Stomach smooth muscle (tissue), 2 donors: ENCODE data around the gene NEK4.
A peak's percentile ranks its signal among the peaks of the same experiment; 100 is the strongest.
"Not testable (repeated sequence)": the region's sequence is repeated elsewhere in the genome, so short reads cannot be mapped to it uniquely, and the experiment has no call there.

Experiments used
- H3K27ac ChIP-seq: one replicate; pipeline ENCODE4 v1.7.0; 2013; ENCODE audit warnings: mild to moderate bottlenecking, low read length, inconsistent platforms
- H3K27me3 ChIP-seq, 2 donors: one replicate each; pipeline ENCODE4 v1.7.0; 2013; ENCODE audit warnings: low read length in 2 of 2; ENCODE audit not compliant: insufficient read depth in 2 of 2, control insufficient read depth in 1 of 2
- H3K36me3 ChIP-seq, 2 donors: one replicate each; pipeline ENCODE4 v1.7.0; 2013; ENCODE audit warnings: low read length in 2 of 2; ENCODE audit not compliant: control insufficient read depth in 2 of 2, insufficient read depth in 2 of 2
- H3K4me1 ChIP-seq: one replicate; pipeline ENCODE4 v1.7.0; 2013; ENCODE audit warnings: low read length; ENCODE audit not compliant: control insufficient read depth, insufficient read depth
- H3K4me3 ChIP-seq, 2 donors: one replicate each; pipeline ENCODE4 v1.7.0; 2013; ENCODE audit warnings: low read length in 2 of 2
- H3K9ac ChIP-seq, 2 donors: one replicate each; pipeline ENCODE4 v1.7.0; 2013; ENCODE audit warnings: low read length in 2 of 2, mild to moderate bottlenecking in 1 of 2
- H3K9me3 ChIP-seq, 2 donors: one replicate each; pipeline ENCODE4 v1.7.0; 2013; ENCODE audit warnings: low read length in 2 of 2; ENCODE audit not compliant: control insufficient read depth in 2 of 2
- donor health status: healthy.
- donor health status: Pancreatic carcinoma.

The NEK4 gene

GRCh38 chr3:52681596-52681995 lies 89.1 kb downstream of the NEK4 start:
- Histone ChIP-seq H3K9me3 (no peaks in the 10 kb centered on the region), H3K27me3 (no peaks in the 10 kb centered on the region), H3K36me3 (peaks cover 23 to 24% of the 10 kb centered on the region in 2 donors), H3K9ac (peak overlapping the region in 1 of 2 donors; percentile 12), H3K4me1 (peaks cover 17% of the 10 kb centered on the region), H3K27ac (no peak overlapping the region), H3K4me3 (no peak overlapping the region)

- Histone ChIP-seq H3K27ac (no peak overlapping the region), H3K27me3 (no peaks in the 10 kb centered on the region), H3K4me3 (no peak overlapping the region), H3K9ac (no peak overlapping the region), H3K9me3 (no peaks in the 10 kb centered on the region), H3K36me3 (peaks cover 27 to 33% of the 10 kb centered on the region in 2 donors), H3K4me1 (peaks cover 11% of the 10 kb centered on the region)
These were observed 90.9 kb downstream of the NEK4 start for GRCh38 chr3:52679811-52680210.

GRCh38 chr3:52679199-52679538 lies 91.6 kb downstream of the NEK4 start:
- H3K27ac ChIP-seq = no peak overlapping the region
- H3K27me3 ChIP-seq = no peaks in the 10 kb centered on the region
- H3K36me3 ChIP-seq = peaks cover 27 to 34% of the 10 kb centered on the region in 2 donors
- H3K4me3 ChIP-seq = no peak overlapping the region
- peaks cover 8% of the 10 kb centered on the region for H3K4me1 ChIP-seq
- no peak overlapping the region for H3K9ac ChIP-seq
- H3K9me3 ChIP-seq = no peaks in the 10 kb centered on the region

GRCh38 chr3:52678265-52679198 lies 92.2 kb downstream of the NEK4 start:
- H3K27me3 ChIP-seq = no peaks in the 10 kb centered on the region
- no peaks in the 10 kb centered on the region for H3K9me3 ChIP-seq
- H3K27ac ChIP-seq = no peak overlapping the region
- H3K36me3 ChIP-seq = peaks cover 27 to 34% of the 10 kb centered on the region in 2 donors
- no peak overlapping the region for H3K9ac ChIP-seq
- no peak overlapping the region for H3K4me3 ChIP-seq
- peaks cover 4% of the 10 kb centered on the region for H3K4me1 ChIP-seq

- H3K27ac ChIP-seq, H3K4me1 ChIP-seq, H3K4me3 ChIP-seq, H3K9ac ChIP-seq, H3K9me3 ChIP-seq, H3K27me3 ChIP-seq: not testable (repeated sequence)
- H3K36me3 ChIP-seq = peaks cover 33 to 34% of the 10 kb centered on the region in 2 donors
These were observed 94.5 kb downstream of the NEK4 start for GRCh38 chr3:52676201-52676600.

- H3K4me3 ChIP-seq = no peak overlapping the region
- H3K9ac ChIP-seq = no peak overlapping the region
- peaks cover 4% of the 10 kb centered on the region for H3K4me1 ChIP-seq
- no peaks in the 10 kb centered on the region for H3K9me3 ChIP-seq
- H3K36me3 ChIP-seq = peaks cover 13 to 14% of the 10 kb centered on the region in 2 donors
- peak overlapping the region; percentile 53 for H3K27ac ChIP-seq
- H3K27me3 ChIP-seq = no peaks in the 10 kb centered on the region
These were observed 99.1 kb downstream of the NEK4 start for GRCh38 chr3:52671676-52672075.

- Histone ChIP-seq H3K27me3 (no peaks in the 10 kb centered on the region), H3K27ac (peak overlapping the region; percentile 53), H3K4me1 (peaks cover 4% of the 10 kb centered on the region), H3K4me3 (peak overlapping the region in 1 of 2 donors; percentile 13), H3K9me3 (no peaks in the 10 kb centered on the region), H3K9ac (no peak overlapping the region), H3K36me3 (peaks cover 7 to 16% of the 10 kb centered on the region in 2 donors)
These were observed 99.9 kb downstream of the NEK4 start for GRCh38 chr3:52670621-52671521.

GRCh38 chr3:52663098-52663497 lies 107.6 kb downstream of the NEK4 start:
- no peak overlapping the region for H3K4me3 ChIP-seq
- H3K4me1 ChIP-seq = no peaks in the 10 kb centered on the region
- H3K36me3 ChIP-seq = peaks cover 16 to 34% of the 10 kb centered on the region in 2 donors
- H3K27ac ChIP-seq = no peak overlapping the region
- H3K9ac ChIP-seq = no peak overlapping the region
- no peaks in the 10 kb centered on the region for H3K27me3 ChIP-seq
- H3K9me3 ChIP-seq = no peaks in the 10 kb centered on the region

- no peaks in the 10 kb centered on the region for H3K9me3 ChIP-seq
- no peaks in the 10 kb centered on the region for H3K27me3 ChIP-seq
- no peak overlapping the region for H3K27ac ChIP-seq
- no peaks in the 10 kb centered on the region for H3K4me1 ChIP-seq
- no peak overlapping the region for H3K4me3 ChIP-seq
- H3K9ac ChIP-seq = no peak overlapping the region
- peaks cover 21 to 33% of the 10 kb centered on the region in 2 donors for H3K36me3 ChIP-seq
These were observed 110.7 kb downstream of the NEK4 start for GRCh38 chr3:52660046-52660445.
